GM19043 (cell line): ENCODE measurements around the gene SH3RF3.

ENCODE experiments used
- ATAC-seq: cut with Tn5 transposase; IDR thresholded peaks from one replicate; pipeline ENCODE4 v1.9.1; 2021; ENCODE audit warnings: low read depth; ENCODE audit not compliant: unreplicated experiment

SH3RF3 gene

DNA sequence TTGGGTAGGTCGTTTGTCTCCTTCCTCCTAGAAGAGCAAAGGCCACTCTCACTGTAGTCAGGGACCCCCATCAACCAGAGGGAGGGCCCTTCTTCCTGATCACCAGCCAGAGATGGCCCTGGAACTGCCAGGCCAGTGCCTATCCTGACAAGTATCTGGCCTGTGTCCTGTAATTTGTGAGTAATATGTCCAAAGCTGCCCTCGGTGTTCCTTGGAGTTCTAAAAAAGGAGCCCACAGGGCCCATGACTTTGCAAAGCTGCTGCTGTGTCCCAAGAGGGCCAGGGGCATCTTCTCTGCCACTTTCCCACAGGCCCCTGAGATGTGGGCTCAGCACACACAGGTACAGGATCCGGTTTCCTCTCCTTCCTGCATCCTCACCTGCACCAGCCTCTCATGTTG, 272.4 kb downstream of the SH3RF3 start:
- ATAC-seq: no peak

DNA sequence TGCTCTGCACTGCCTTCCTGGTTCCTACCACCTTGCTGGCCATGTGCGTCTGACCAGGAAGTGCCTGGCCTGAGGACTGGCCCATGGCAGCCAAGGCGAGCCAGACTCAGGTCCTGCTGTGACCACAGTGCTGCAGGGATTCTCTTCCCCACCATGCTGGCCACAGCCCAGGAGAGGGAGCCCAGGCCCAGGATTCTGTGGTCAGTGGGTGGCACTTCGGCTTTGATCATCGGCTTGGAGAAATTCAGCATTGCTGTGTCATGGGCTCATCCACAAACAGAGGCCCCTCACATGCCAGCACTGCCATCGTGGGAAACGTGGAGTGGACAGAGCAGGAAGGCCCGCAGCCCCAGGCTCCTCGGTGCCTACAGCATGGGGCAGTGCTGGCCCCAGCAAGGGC, 273.2 kb downstream of the SH3RF3 start:
- ATAC-seq: no peak

DNA sequence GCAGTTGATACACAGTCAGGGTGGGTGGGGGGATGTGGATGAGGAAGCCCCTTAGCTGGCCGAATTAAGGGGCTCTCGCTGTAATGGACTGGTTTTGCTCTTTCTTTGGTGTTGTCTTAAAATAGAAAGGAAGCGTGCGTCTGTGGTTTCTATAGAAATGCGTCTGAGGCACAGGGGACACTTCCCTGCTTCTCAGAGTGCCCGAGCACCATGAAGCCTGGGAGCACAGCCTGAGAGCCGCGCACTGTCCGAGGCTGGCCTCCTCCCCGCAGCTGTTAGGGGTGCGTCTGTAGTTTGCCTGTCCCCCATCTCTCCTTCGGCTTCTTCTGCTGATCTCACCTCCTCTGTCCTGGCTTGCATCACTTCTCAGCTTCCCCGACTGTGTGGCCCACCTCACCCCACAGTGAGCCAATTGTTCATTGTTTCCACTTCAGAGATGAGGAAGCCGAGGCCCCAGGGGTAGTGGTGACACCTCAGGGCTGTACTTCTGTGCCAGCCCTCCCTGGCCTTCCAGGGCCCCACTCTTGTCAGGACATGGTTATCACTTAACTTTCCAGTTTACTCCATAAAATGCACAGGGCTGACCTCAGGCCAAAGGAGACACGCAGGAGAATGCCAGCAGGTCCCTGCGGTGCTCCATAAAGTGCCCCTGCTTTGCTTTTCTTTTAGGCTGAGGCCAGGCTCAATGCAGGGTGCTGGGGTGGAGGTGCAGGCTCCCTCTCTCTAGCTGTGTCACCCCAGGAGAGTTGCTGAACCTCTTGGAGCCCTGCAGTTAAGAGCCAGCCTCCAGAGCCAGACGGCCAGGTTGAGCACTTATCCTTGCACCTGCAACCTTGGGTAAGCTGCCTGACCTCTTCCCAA, 274.2 kb downstream of the SH3RF3 start:
- no peak for ATAC-seq

DNA sequence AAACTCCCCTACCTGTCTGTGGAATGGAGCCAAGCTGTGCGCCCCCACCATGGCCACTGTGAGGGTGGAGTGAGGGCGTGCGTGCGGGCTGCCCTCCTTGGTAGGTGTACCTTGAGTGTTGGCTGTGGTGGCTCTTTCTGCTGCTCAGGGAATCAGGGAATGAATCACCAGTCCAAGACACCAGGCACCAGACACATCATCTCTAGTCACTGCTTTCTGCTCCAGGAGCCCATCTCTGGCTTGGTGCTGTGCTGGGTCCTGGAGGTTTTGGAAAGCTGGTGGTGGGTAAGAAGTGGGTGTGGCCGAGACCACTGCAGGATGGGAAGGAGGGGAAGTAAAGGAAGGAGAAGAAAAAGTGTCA, 274.8 kb downstream of the SH3RF3 start:
- no peak for ATAC-seq

DNA sequence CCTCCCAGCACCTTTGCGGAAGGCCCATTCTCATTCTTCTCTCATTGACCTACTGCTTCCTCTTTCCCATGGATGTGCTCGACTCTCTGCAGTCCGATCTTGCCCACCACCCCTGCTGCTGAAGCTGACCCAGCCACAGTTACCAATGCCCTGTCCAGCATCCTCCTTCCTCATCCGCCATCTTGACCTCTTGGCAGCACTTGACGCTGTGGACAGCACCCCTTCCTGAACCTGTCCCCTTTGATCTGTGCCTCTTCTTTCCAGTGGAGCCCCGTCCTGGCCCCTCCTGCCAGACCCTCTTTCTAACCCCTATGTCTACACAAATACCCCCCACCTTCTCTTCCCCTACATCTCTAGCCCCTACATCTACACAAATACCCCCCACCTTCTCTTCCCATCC, 275.7 kb downstream of the SH3RF3 start:
- no peak for ATAC-seq

DNA sequence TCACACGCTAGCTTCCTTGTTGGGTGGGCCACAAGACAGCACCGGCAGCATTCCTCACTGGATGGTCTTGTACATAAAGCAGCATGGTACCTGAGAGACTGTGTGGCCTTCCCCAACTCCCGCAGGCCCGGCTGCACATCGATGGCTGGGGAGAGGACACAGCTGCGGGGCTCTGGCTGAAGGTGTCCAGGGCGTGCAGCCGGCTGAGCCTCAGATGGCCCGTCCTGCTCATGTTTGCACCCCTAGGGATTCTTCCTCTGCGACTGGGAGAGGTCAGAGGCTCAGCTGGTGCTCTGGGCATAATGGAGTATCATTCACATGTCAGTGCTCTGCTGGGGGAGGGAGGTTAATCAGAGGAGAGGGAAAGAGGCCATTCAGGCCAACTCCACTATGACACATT, 276.9 kb downstream of the SH3RF3 start:
- no peak for ATAC-seq

DNA sequence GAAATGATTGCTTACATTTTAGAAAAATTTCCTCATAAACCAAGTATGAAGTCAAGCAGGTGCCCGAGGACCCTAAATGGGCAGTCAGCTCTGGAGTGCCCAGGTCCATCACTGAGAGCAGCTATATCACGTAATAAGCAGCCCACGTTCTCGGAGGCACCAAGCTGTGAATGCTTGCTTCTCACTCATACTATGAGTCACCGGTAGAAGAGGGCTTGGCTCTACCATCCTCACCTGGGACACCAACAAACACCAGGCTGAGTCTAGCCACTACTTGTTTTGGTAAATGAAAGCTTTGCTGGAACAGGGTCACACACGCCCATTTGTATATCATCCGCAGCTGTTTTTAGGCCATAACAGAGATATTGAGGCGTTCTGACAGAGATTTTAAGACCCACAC, 277.3 kb downstream of the SH3RF3 start:
- ATAC-seq: no peak

DNA sequence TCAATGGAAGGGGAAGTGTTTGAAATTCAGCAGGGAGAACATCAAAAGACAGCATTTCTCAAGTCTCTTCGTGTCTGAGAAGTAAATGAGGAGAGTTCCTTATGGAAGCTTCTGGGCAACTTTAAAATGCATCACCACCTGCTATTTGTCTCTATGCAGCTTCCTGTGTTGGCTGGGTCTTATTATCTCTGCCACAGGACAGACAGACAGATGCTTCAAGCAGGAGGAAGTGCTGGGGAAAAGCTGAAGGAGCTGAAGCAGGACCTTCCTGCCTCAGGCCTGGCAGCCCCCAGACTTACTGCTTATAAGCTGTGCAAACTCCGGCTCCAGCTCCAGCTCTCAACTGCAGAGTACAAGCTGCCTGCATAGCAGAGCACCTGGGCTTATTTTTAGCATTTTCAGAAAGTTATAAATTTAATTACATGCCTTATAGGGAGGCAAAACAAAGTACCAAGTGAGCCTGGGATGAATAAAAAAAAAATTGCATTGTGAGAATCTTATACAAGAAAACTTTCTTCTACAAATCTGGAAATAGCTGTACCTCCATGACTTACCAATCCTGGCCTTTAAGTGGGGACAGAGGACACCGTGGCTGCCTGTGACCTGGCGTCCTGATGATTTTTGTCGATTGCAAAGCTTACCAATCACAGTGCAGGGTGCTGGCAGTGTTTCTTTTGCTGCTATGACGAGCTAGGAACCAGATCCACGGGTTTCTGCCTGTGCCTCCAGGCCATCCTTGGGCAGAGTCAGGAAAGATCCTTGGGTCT, 278.5 kb downstream of the SH3RF3 start:
- ATAC-seq: no peak

DNA sequence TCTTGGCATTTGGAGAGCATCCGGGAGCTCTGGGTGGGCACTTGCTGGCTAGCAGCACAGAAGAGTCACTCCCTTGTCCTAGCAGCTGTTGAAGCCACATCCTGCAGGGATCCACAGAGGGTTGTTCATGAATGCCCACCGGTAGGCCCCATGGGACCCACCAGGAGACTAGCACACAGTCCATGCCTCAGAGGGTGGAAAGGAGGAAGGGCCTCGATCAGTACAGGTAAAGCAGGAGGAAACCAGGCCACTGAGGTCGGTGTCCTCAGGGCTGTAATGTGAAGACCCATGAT, 279.0 kb downstream of the SH3RF3 start:
- ATAC-seq: no peak

DNA sequence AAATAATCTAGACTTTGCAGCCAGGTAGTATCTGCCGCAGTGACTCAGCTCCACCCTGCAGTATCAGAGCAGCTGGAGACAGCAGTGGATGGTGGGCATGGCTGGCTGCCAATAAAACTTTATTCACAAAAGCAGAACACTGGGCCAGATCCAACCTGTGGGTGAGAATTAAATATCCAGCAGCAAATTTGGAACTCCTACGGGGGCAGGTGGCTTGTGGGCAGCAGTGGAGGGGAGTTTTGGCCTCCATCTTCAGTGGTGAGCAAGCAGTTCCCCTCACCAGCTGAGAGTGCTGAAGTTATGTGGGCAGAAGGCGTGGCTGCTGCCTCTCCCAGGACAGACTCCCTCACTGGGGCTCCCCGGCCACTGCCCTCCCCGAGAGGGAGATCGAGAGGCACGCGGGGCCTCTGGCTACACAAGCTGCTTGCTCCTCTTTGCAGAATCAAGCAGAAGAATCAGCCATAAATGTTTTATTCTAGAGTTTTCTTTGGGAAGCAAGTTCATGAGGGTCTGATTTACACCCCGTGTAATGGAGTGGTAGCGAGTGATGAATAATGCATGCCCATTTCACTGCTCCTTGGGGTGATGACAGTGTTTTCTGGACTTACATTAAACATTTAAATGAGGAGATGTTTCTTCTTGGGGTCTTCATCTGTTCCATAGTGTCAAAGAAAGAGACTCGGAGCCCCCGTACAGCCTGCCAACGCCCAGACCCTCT, 280.5 kb downstream of the SH3RF3 start:
- ATAC-seq: no peak

DNA sequence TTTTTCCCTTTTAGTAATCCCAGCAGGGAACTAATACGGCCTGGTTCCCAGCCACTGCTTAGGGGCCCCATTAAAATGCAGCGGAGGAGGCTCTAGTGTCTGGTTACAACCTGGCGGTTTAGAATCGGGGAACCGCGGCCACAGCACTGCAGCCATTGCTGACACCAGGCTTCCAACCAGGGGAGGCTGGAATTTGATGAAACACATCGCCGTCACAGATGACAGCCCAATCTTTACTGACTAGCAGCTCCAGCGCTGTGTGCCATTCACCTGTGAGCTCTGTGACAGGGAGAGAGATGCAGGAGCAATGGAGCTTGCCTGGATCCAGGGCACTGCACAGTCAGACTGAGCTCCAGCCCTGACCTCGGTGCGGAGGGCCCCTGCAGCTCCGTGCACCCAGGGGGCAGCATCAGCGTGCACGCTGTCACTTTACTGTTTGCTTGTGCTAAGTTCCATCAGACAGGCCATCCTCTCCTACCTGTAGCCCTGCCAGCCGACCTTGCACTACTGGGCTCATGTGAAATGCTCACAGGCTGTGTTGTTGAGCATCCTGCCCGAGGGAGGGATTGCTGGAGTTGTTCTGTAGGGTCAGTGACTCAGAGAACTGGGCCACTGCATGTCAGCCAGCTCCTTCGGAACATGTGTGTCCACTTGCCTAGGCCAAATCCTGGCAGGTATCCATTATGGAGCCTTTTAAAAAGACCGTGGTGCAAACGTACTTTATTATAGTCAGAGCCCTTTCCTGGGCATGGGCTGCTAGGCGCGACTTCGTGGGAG, 281.2 kb downstream of the SH3RF3 start:
- no peak for ATAC-seq

DNA sequence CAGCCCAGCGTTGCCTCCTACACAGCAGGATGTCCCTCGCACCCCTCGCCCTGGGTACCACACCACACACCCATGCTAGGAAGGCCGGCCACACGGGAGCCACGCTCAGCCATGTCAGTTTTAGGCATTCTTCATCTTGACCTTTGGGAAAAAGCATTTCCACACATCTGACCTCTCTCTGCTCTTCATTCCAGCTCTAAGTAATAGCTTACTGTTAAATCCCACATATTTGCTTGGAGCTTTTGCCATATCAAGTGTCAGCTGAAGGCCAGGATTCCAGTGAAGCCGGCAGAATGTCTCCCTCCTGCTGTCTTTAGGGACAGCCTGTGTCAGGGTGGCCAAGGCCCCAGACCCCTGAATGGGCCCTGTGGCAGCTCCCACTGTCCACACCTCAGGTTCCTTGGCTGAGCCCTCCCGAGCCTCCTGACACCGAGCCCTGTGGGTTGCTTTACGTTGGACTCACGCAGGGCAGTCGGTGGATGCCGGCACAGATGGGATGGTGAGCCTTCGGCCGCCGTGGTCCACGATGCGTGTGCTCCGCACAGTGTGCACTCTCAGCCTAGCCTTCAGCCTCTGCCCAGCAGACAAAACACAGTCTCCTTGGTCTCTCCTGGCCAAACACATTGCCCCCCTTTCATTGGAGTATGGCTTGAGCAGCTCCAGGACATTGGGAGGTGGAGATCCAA, 282.8 kb downstream of the SH3RF3 start:
- no peak for ATAC-seq

DNA sequence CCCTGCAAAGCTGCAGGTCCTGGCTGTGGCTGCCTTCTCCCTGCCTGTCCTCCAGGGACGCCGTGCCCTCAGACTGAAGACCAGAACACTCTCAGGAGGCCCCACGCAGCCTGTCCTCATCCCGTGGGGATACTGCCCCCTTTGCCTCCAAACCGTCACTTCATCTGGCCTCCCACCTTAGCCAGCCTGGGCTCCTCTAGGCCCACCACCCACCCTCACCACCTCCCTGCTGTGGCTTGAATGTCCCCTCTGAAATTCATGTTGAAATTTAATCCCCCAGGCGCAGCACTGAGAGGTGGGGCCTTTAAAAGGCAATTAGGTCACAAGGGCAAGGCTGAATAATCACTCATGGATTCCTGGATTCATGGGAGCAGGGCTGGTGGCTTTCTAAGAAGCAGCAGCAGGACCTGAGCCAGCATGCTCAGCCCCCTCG, 286.6 kb downstream of the SH3RF3 start:
- ATAC-seq: no peak

DNA sequence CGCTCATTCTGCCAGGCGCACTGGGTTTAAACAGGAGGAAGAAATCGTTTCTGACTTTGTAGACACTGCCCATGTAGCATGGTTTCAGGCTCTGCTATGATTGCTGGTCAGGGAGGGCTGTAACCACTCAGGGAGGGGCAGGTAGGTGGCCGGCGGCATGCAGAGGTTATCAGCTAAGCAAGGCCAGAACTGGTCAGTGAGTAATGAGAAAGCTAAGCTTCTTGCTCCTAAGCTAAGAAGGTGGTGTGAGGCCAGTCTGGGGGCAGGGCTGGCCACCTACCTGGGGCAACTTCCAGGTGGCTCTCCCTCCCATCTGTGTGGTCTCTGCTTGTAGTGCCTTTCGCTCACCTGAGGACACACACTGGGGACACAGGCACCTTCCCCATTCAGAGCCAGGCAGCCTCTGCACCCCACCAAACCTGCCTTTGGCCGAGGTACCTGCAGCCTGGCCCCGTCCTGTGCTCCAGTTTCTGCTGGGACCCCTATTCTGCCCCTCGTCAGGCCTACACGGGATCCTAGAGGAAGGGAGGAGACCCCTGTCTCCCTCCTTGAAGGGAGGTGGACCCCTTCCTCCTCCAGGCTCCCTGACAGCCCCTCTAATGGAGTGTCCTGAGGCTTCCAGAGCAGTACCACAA, 288.8 kb downstream of the SH3RF3 start:
- no peak for ATAC-seq

DNA sequence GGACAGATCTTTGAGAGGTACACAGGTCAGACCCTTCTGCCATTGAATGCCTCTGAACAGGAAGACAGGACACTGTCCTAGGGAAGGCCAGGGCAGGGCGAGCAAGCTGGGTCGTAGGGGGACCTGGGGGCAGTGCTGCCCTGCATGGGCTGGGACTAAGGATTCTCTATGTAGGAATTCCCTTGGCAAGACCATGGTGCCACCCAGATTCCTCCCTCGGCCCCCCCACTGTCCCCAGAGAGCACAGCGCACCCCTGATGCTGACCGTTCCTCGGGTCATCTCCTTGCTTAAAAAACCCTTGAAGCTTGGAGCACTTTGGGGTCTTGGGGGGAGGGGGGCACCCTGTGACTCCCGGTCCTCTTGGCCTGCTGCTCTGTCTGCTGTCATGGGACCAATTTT, 289.7 kb downstream of the SH3RF3 start:
- ATAC-seq: no peak

DNA sequence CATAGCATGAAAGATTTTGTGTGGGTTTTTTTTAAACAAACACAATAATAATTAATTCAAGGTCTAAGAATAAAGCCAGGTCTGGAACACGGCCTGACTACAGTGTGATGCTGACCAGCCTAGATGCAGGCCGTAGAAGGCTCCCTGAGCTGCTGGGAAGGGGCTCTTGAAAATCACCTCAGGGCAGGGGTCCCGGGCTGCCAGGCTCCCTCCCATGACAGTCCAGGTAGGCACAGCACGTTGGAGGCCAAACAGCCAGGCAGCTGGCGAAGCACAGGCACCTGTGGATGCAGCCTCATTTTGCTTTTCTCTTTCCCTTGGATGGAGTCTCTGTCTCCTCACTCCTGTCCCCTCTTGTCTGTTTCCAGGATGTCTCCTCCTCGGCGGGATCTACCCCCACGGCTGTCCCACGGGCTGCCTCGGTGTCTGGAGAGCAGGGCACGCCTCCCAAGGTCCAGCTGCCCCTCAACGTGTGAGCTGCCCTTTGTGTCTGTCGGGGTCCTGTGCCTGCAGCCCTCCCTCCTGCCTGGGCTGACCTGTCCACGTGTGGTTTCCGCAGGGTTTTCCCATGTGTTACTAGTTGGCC, 290.3 kb downstream of the SH3RF3 start:
- no peak for ATAC-seq

DNA sequence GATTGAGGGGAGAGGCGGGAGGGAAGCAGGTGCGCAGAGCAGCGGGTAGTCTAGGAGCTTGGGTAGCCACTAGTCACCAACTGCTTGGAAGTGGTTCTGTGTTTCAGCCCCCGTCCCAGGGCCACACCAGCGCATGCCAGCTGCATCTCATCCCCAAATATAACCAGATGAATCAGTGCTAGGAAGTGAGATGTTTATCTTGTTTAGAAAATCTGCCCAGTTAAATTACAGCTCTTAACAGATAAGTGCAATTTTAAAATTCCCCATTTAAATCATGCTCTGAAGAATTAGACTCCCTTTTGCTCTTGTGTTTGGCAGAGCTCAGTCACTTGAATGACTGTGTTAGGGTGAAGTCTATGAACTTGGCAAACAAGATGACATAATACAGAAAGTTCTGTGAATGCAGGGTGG, 291.0 kb downstream of the SH3RF3 start:
- no peak for ATAC-seq

DNA sequence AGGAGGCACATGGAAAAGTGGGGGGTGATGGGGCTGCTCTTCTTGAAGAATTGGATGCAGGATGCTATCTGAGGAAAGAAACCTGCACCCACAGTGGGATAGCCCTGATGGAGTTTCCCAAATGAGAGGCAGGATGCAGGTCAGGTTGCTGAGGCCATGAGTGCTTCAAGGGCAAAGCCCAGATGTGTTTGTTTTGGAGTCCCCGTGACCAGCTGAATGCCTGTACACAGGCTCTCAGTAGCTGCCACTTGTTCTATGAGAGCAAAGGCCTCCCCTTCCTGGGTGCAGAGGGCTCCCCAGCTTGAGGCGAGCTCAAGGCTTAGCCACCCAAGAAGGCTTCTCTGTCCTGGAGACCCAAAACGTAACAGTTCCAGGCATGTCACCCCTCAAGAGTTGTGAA, 292.1 kb downstream of the SH3RF3 start:
- ATAC-seq: no peak

DNA sequence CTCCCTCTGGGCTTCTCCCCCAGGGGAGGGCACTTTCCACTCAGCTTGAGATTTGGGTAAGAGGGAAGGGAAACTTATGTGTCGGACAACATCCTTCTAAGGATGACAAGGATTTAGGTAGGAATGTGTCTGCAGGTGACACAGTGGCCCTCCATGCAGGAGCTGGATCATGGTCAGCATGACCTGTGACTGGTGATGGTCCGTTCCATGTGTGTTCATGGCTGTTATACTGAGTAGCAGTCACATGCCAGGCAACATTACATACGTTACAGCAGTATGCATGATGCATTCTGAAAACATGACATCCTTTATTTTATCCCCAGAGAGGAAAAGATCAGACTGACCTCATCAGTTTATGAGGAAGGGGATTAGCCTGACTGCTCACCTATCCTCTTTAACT, 292.6 kb downstream of the SH3RF3 start:
- no peak for ATAC-seq
